ENCODE data around the gene CKMT2.
"Not testable (repeated sequence)": the region's sequence is repeated elsewhere in the genome, so short reads cannot be mapped to it uniquely, and the experiment has no call there.

CKMT2 gene

DNA sequence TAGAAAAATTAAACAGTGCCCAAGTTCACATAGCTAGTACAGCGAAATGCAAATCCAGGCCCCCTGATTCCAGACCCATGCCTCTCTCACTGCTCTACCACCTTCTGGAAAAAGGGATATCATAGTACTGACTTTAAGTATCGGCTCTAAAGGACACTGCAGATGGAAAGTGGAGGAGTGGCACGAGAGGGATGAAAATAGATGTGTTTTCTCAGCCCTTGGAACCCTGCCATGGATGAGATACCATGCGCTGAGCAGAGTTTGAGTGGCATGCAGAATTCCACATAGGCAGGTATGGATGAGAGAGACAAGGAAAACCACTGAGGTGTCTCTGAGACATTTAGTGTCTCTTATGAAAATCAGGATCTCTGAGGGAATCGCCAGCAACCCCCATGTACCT lies 18.8 kb downstream of the CKMT2 start:
- no peak for DNase-seq (ENCODE audit: low spot score)

GRCh38 chr5:81252904-81253303 lies 19.8 kb downstream of the CKMT2 start:
- DNase-seq (ENCODE audit: low spot score) = no peak

DNA sequence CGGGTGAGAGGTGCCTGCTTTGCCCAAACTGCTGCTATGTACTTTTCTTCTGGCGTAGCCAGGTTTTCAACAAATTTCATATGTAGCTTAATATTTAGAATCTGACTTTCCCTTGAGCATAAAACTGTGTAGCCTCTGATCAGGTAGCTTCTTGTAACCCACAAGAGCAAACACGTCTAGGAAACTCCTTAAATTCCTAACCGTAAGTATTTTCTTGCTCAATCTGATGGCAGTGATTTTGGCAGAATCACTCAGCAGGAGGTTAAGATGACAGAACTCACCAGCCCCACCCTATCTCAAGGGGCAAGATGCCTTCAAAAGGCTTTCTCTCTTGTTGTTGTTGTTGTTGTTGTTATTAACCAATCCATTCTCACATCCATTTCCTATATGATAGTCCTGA lies 20.8 kb downstream of the CKMT2 start:
- DNase-seq (ENCODE audit: low spot score) = no peak

DNA sequence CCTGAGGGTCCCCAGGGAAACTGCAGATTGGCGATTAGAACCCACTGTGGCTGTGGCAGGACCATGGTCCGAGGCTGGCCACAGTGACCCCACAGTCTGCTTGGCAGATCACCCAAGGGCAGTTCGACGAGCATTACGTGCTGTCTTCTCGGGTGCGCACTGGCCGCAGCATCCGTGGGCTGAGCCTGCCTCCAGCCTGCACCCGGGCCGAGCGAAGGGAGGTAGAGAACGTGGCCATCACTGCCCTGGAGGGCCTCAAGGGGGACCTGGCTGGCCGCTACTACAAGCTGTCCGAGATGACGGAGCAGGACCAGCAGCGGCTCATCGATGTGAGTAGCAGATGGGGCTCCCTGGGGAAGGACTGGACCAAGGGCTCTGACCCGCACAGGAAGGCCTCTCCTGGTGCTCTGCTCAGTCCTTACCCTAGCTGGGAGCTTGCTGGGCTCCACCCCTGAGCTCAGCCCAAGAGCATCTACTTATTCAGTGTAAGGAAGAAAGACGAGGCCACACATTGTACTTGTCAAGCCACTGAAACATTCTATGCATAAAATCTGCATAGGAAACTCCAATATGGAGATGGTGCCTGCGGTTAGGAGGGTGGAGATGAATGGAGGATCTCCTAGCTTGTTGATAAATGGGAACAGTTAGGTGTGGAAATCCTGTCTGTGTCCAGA lies 21.9 kb downstream of the CKMT2 start:
- no peak for DNase-seq (ENCODE audit: low spot score)

- no peak for DNase-seq (ENCODE audit: low spot score)
These were observed 23.6 kb downstream of the CKMT2 start for GRCh38 chr5:81256766-81257165.

- DNase-seq (ENCODE audit: low spot score) = not testable (repeated sequence)
These were observed 29.7 kb downstream of the CKMT2 start for GRCh38 chr5:81262796-81263195.

GRCh38 chr5:81265101-81265500 lies 32.0 kb downstream of the CKMT2 start:
- no peak for DNase-seq (ENCODE audit: low spot score)

GRCh38 chr5:81268521-81269196 lies 35.5 kb downstream of the CKMT2 start:
- DNase-seq (ENCODE audit: low spot score) = no peak

- DNase-seq (ENCODE audit: low spot score) = no peak
These were observed 36.8 kb downstream of the CKMT2 start for GRCh38 chr5:81269751-81270393.

GRCh38 chr5:81270394-81271027 lies 37.4 kb downstream of the CKMT2 start:
- peak; percentile 18 for DNase-seq (ENCODE audit: low spot score)

GRCh38 chr5:81283976-81284375 lies 50.9 kb downstream of the CKMT2 start:
- DNase-seq (ENCODE audit: low spot score) = no peak

- DNase-seq (ENCODE audit: low spot score) = no peak
These were observed 53.0 kb downstream of the CKMT2 start for GRCh38 chr5:81286059-81286617.

GRCh38 chr5:81288021-81288433 lies 54.9 kb downstream of the CKMT2 start:
- DNase-seq (ENCODE audit: low spot score) = peak; percentile 35

GRCh38 chr5:81290146-81290545 lies 57.0 kb downstream of the CKMT2 start:
- DNase-seq (ENCODE audit: low spot score) = no peak

DNA sequence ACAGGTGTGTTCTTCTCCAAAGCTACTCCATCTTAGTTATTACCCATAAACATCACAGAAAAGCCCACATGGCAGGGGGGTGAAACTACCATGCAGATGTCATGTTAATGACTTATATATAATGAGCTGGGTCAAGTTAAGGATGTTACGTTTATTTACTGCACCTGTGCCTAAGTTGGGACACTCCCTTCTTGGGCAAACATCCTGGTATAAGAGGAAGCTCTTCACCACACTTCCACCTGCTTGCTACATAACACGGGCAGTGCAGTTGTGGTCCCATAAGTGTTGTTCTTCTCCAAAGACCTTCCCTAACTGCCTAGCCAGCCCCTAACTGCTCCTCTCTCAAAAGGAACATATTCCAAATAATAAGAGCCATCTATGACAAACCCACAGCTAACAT lies 59.0 kb downstream of the CKMT2 start:
- DNase-seq (ENCODE audit: low spot score) = no peak

DNA sequence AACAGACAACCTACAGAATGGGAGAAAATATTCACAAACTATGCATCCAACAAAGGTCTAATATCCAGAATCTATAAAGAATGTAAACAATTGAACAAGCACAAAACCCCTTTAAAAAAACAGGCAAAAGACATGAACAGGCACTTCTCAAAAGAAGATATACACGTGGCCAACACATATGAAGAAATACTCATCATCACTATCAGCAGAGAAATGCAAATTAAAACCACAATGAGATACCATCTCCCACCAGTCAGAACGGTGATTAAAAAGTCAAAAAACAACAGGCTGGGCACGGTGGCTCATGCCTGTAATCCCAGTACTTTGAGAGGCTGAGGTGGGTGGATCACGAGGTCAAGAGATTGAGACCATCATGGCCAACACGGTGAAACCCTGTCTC lies 60.9 kb downstream of the CKMT2 start:
- DNase-seq (ENCODE audit: low spot score) = not testable (repeated sequence)

- DNase-seq (ENCODE audit: low spot score) = no peak
These were observed 64.4 kb downstream of the CKMT2 start for GRCh38 chr5:81297531-81297930.

DNA sequence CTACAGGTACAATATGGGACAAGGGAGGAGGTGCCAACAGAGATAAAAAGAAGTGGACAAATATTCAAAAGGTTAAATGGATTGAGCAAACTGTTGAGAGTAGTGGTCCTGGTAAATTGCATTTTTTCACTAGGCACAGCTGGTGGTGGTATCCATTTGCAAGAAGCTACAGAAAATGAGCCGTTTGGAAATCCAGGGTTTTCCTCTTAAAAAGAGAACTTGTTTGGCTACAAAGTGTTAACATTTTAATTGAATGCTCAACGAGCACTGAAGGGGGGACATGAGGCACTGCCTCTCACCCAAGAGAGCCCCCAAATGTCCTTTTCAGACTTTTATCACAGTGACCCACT lies 67.8 kb downstream of the CKMT2 start:
- DNase-seq (ENCODE audit: low spot score) = no peak

GRCh38 chr5:81301271-81302015 lies 68.3 kb downstream of the CKMT2 start, which contains the start of gene ZCCHC9:
TSS of gene ZCCHC9 (plus strand) at chr5:81301587. CDS start at chr5:81304758, 3,171 bp downstream.
- DNase-seq (ENCODE audit: low spot score) = peak; percentile 97

DNA sequence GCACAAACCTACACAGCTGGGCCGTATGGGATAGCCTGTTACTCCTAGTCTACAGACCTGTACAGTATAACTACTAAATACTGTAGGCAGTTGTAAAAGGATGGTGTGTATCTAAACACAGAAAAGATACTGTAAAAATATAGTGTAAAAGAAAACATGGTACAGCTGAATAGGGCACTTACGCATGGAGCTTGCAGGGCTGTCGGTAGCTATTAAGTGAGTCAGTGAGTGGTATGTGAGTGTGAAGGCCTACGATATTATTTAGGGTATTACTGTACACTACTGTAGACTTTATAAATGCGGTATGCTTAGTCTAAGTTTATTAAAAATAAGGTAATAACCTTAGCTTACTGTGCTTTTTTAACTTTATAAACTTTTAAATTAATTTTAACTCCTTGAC lies 69.5 kb downstream of the CKMT2 start:
- DNase-seq (ENCODE audit: low spot score) = no peak

GRCh38 chr5:81303563-81303962 lies 70.4 kb downstream of the CKMT2 start:
- no peak for DNase-seq (ENCODE audit: low spot score)

DNA sequence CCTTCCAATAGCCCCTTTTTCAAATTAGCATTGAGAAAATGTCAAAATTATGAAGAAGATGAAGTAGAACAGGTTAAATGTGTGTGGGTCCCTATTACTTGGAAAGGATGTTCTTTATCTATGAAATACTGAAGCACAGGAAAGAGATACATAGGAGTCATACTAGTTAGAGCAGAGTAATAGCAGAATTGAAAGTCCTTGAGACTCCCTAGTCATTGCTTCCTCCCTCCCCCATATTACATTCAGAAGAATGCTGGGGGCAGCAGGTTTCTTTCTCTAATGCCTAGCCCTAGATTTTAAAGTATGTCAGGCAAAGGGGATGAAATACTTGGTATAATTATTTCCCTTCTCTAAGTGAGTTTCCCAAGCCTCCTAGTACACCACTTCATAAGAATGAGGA lies 72.7 kb downstream of the CKMT2 start:
- DNase-seq (ENCODE audit: low spot score) = no peak
